ELF-1 (cell line): ENCODE data around the gene STK38.

Experiments used
- DNase-seq: peaks from one replicate; pipeline ENCODE4 v3.0.0-alpha.2; 2016; ENCODE audit warnings: low read depth, low spot score

STK38 gene

GRCh38 chr6:36566418-36566905 is 19.2 kb upstream of the STK38 start:
- no peak for DNase-seq

GRCh38 chr6:36563928-36564284 is 16.6 kb upstream of the STK38 start:
- DNase-seq: no peak

GRCh38 chr6:36563237-36563927 is 16.1 kb upstream of the STK38 start:
- DNase-seq: no peak

GRCh38 chr6:36560822-36561221 is 13.5 kb upstream of the STK38 start:
- DNase-seq: no peak

GRCh38 chr6:36559011-36559793 is 11.9 kb upstream of the STK38 start:
- no peak for DNase-seq

- DNase-seq: no peak
Observed at GRCh38 chr6:36556281-36556680, 9.0 kb upstream of the STK38 start.

GRCh38 chr6:36555750-36556252 is 8.5 kb upstream of the STK38 start:
- DNase-seq: no peak

- no peak for DNase-seq
Observed at GRCh38 chr6:36550473-36551000, 3.3 kb upstream of the STK38 start.

- DNase-seq: no peak
Observed at GRCh38 chr6:36548401-36548743, 1.1 kb upstream of the STK38 start.

GRCh38 chr6:36547646-36548400 is 544 bp upstream of the STK38 start:
- peak; percentile 15 for DNase-seq

- peak; percentile 35 for DNase-seq
Observed at GRCh38 chr6:36546308-36546919, 865 bp downstream of the STK38 start.

- DNase-seq: no peak
Observed at GRCh38 chr6:36545767-36546307, 1.4 kb downstream of the STK38 start.

GRCh38 chr6:36544228-36544627 is 3.1 kb downstream of the STK38 start:
- no peak for DNase-seq

- no peak for DNase-seq
Observed at GRCh38 chr6:36542041-36542440, 5.2 kb downstream of the STK38 start.

- no peak for DNase-seq
Observed at GRCh38 chr6:36539814-36540568, 7.3 kb downstream of the STK38 start.

GRCh38 chr6:36536873-36537547 is 10.3 kb downstream of the STK38 start:
- DNase-seq: no peak

GRCh38 chr6:36533321-36533720 is 14.0 kb downstream of the STK38 start:
- no peak for DNase-seq

GRCh38 chr6:36526066-36526465 is 21.2 kb downstream of the STK38 start:
- no peak for DNase-seq

GRCh38 chr6:36525346-36525745 is 21.9 kb downstream of the STK38 start:
- DNase-seq: no peak

- no peak for DNase-seq
Observed at GRCh38 chr6:36524871-36525270, 22.4 kb downstream of the STK38 start.
